Lower leg skin (tissue), 4 donors: Measurements from ENCODE around the gene GREB1L. TPM values are rescaled to one million over a fixed set of nuclear protein-coding genes. Genes with fewer than 3 reads are reported as not detected.

Source experiments
- DNase-seq, 2 donors: peaks; one replicate each; pipeline ENCODE4 v3.0.0-alpha.2; 2019; ENCODE audit warnings: low spot score in 2 of 2
- H3K4me3 ChIP-seq: fragments of 200-600 bp; sonication (generic); 2 replicates; pipeline ENCODE4 v1.5.1; 2017; ENCODE audit warnings: mild to moderate bottlenecking, low read depth; ENCODE audit not compliant: poor library complexity, severe bottlenecking
- POLR2A ChIP-seq, 2 donors: fragments of 450-650 bp; IDR thresholded peaks; one replicate each; pipeline ENCODE4 v1.6.1; 2016 to 2017; ENCODE audit warnings: antibody characterized with exemption in 2 of 2, mild to moderate bottlenecking in 1 of 2, moderate library complexity in 1 of 2
- WGBS, 2 donors: methylation state at CpG; one replicate each; pipeline ENCODE4 v1.1.5; 2018; 5-methylcytosine and 5-hydroxymethylcytosine counted together
- intact Hi-C: fragments of 100-400 bp; cut with DNase I; formaldehyde crosslinking; loops from one replicate; pipeline ENCODE4 v1.15.0; 2023; ENCODE audit warnings: low total_unique reads
- total RNA-seq, 4 donors: library from RNA; depleted of rRNA; stranded (reverse); fragments of >200 nt; gene quantifications; one replicate each; pipeline ENCODE4 v1.1.0, GENCODE V29; 2016
- TF ChIP-seq, protein P1 (sequence below), 3 donors: fragments of 450-650 bp; IDR thresholded peaks; one replicate each; pipeline ENCODE4 v1.5.1; 2016; ENCODE audit warnings: antibody characterized with exemption in 3 of 3, mild to moderate bottlenecking in 3 of 3, moderate library complexity in 2 of 3

GREB1L gene
- total RNA-seq, 4 donors from 2014 or later = 1.1 to 6.5 (median 4.0) TPM

GRCh38 chr18:21444465-21445212 is 202.6 kb downstream of the GREB1L start:
- DNase-seq = no peak
- 81 to 88% methylated on average over 6 of the region's 6 CpGs for WGBS, 2 donors
- TF ChIP-seq, protein P1, sequence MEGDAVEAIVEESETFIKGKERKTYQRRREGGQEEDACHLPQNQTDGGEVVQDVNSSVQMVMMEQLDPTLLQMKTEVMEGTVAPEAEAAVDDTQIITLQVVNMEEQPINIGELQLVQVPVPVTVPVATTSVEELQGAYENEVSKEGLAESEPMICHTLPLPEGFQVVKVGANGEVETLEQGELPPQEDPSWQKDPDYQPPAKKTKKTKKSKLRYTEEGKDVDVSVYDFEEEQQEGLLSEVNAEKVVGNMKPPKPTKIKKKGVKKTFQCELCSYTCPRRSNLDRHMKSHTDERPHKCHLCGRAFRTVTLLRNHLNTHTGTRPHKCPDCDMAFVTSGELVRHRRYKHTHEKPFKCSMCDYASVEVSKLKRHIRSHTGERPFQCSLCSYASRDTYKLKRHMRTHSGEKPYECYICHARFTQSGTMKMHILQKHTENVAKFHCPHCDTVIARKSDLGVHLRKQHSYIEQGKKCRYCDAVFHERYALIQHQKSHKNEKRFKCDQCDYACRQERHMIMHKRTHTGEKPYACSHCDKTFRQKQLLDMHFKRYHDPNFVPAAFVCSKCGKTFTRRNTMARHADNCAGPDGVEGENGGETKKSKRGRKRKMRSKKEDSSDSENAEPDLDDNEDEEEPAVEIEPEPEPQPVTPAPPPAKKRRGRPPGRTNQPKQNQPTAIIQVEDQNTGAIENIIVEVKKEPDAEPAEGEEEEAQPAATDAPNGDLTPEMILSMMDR (IDR thresholded peaks at IDR 0.05) = no peak
- no peak for TF ChIP-seq POLR2A (IDR thresholded peaks at IDR 0.05)
- no peak overlapping the region for H3K4me3 ChIP-seq
- intact Hi-C loops = no loop called here

DNA sequence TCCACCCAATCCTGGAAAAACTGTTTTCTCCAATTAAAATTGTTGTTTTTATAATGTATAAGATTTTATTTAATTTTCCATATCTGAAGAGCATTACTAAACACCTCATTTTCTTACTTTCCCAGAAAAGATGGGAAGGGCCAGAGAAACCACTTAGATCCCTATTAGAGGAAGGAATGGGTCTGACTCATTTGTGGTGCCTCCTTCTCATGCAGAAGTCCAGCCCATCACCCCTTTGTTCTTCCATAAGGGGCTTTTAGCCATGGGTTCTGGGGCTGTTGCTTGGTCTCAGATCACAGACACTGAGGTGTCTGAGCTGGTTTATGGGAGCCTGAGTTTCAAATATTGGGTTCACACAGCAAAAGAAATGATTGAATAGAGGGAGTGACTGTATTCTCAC is 206.3 kb downstream of the GREB1L start:
- no peak for DNase-seq
- H3K4me3 ChIP-seq = no peak overlapping the region
- TF ChIP-seq, protein P1 (IDR thresholded peaks at IDR 0.05) = no peak
- TF ChIP-seq POLR2A (IDR thresholded peaks at IDR 0.05) = no peak
- intact Hi-C loops = no loop called here

- TF ChIP-seq, protein P1 (IDR thresholded peaks at IDR 0.05) = no peak
- no peak for TF ChIP-seq POLR2A (IDR thresholded peaks at IDR 0.05)
- DNase-seq = no peak
- no peak overlapping the region for H3K4me3 ChIP-seq
- 79 to 83% methylated on average over 5 of the region's 5 CpGs for WGBS, 2 donors
- intact Hi-C loops = no loop called here
These were observed 207.6 kb downstream of the GREB1L start for GRCh38 chr18:21449367-21450290.

- intact Hi-C loops = no loop called here
- TF ChIP-seq, protein P1 (IDR thresholded peaks at IDR 0.05) = no peak
- TF ChIP-seq POLR2A (IDR thresholded peaks at IDR 0.05) = no peak
- WGBS, 2 donors = 67 to 71% methylated on average over 2 of the region's 2 CpGs
- no peak overlapping the region for H3K4me3 ChIP-seq
- DNase-seq = no peak
These were observed 208.5 kb downstream of the GREB1L start for GRCh38 chr18:21450503-21450902.

GRCh38 chr18:21450913-21451312 is 208.9 kb downstream of the GREB1L start:
- intact Hi-C loops = no loop called here
- no peak overlapping the region for H3K4me3 ChIP-seq
- no peak for TF ChIP-seq POLR2A (IDR thresholded peaks at IDR 0.05)
- TF ChIP-seq, protein P1 (IDR thresholded peaks at IDR 0.05) = no peak
- no peak for DNase-seq
- WGBS, 2 donors = 73 to 75% methylated on average over 1 of the region's 1 CpG
